Endothelial cell of umbilical vein (primary cell): ENCODE data around the gene SPON2. TPM values are rescaled to one million over a fixed set of nuclear protein-coding genes. Genes with fewer than 3 reads are reported as not detected.

Source experiments
- BruUV-seq: library from RNA; stranded (reverse); fragments of 400-500 nt; replicated peaks from 2 replicates; lab custom pipeline; 2021; lab: Mats Ljungman, UMichigan
- CTCF ChIA-PET: fragments of 300-600, 350-600 bp; sonication (Branson Sonifier 250); formaldehyde crosslinking; loops from one replicate; lab custom pipeline; 2021; ENCODE audit warnings: antibody characterized with exemption, inconsistent platforms; lab: Charles Lee
- POLR2A ChIA-PET: fragments of 300-600, 350-600 bp; sonication (Branson Sonifier 250); formaldehyde crosslinking; loops from one replicate; lab custom pipeline; 2021; ENCODE audit warnings: antibody characterized with exemption, inconsistent platforms; lab: Charles Lee
- DNase-seq: peaks from one replicate; pipeline ENCODE4 v3.0.0-alpha.2; 2011; ENCODE audit warnings: low read depth, low spot score
- FAIRE-seq: peaks from 2 replicates; lab custom pipeline; 2011; peaks lifted over from hg19 to GRCh38; lab: Jason Lieb, UNC
- H2AFZ ChIP-seq: 2 replicates; pipeline ENCODE4 v1.6.0; 2012; ENCODE audit warnings: low read depth, low read length, control low read depth, inconsistent platforms
- H3K27ac ChIP-seq: 2 replicates; pipeline ENCODE4 v1.5.1; 2011; ENCODE audit warnings: low read depth, mild to moderate bottlenecking, control low read depth, low read length, moderate library complexity; ENCODE audit not compliant: insufficient read depth
- H3K27me3 ChIP-seq, 2 experiments: 2 replicates each; pipeline versions ENCODE4 v1.6.0 to v1.6.1; 2011; ENCODE audit warnings: low read length in 2 of 2, mixed read lengths in 1 of 2; ENCODE audit not compliant: control insufficient read depth in 2 of 2, insufficient read depth in 2 of 2
- H3K36me3 ChIP-seq, 2 experiments: 2 replicates in 1 of 2; 3 replicates in 1 of 2; pipeline ENCODE4 v1.5.1; 2011; ENCODE audit warnings: low read length in 2 of 2, mild to moderate bottlenecking in 1 of 2, moderate library complexity in 1 of 2; ENCODE audit not compliant: control insufficient read depth in 2 of 2, insufficient read depth in 2 of 2; ENCODE audit errors: extremely low read depth in 1 of 2
- H3K4me1 ChIP-seq: 3 replicates; pipeline ENCODE4 v1.5.1; 2011; ENCODE audit warnings: mild to moderate bottlenecking, low read length; ENCODE audit not compliant: control insufficient read depth, insufficient read depth; ENCODE audit errors: extremely low read depth
- H3K4me2 ChIP-seq: 2 replicates; pipeline ENCODE4 v1.6.1; 2011; ENCODE audit warnings: low read length, control low read depth, mixed read lengths; ENCODE audit not compliant: insufficient read depth
- H3K4me3 ChIP-seq, 3 experiments: fragments of 200-600 bp in 1 of 3; sonication (generic), shearing (Covaris generic) in 1 of 3; replicated peaks in 1 of 3; 2 replicates each; pipeline ENCODE4 v1.5.1; 2011 to 2016; ENCODE audit warnings: control low read depth in 3 of 3, low read length in 3 of 3, mild to moderate bottlenecking in 2 of 3, inconsistent platforms in 1 of 3, low read depth in 1 of 3, moderate library complexity in 1 of 3; ENCODE audit not compliant: insufficient read depth in 1 of 3
- H3K79me2 ChIP-seq: 2 replicates; pipeline ENCODE4 v1.6.0; 2012; ENCODE audit warnings: low read length, inconsistent platforms; ENCODE audit not compliant: control insufficient read depth, insufficient read depth
- H3K9ac ChIP-seq: replicated peaks from 2 replicates; pipeline ENCODE3; 2011; ENCODE audit warnings: low read length, control low read depth; ENCODE audit not compliant: insufficient read depth; ENCODE audit errors: extremely low read depth
- H3K9me1 ChIP-seq: replicated peaks from 3 replicates; pipeline ENCODE4 v1.6.0; 2011; ENCODE audit warnings: mild to moderate bottlenecking, low read length; ENCODE audit not compliant: control insufficient read depth, insufficient read depth; ENCODE audit errors: extremely low read depth
- H3K9me3 ChIP-seq: replicated peaks from 2 replicates; pipeline ENCODE4 v1.5.1; 2012; ENCODE audit warnings: low read length, inconsistent platforms; ENCODE audit not compliant: control insufficient read depth, insufficient read depth
- H4K20me1 ChIP-seq: replicated peaks from 2 replicates; pipeline ENCODE3; 2011; ENCODE audit warnings: mild to moderate bottlenecking, low read length; ENCODE audit not compliant: control insufficient read depth, insufficient read depth; ENCODE audit errors: extremely low read depth
- CTCF ChIP-seq, 2 donors: IDR thresholded peaks; 1 replicate in 1 of 2; 2 replicates in 1 of 2; pipeline ENCODE4 v1.5.1; 2011; ENCODE audit warnings: low read length in 2 of 2, mild to moderate bottlenecking in 2 of 2, moderate library complexity in 2 of 2, control low read depth in 1 of 2, inconsistent platforms in 1 of 2, low read depth in 1 of 2; ENCODE audit not compliant: insufficient read depth in 1 of 2; ENCODE audit errors: extremely low read depth in 1 of 2
- EZH2 ChIP-seq: IDR thresholded peaks from 2 replicates; pipeline ENCODE4 v1.6.1; 2012; ENCODE audit warnings: borderline replicate concordance, low read depth, mild to moderate bottlenecking, moderate library complexity, low read length, inconsistent platforms; ENCODE audit not compliant: severe bottlenecking
- FOS ChIP-seq: IDR thresholded peaks from 2 replicates; pipeline ENCODE4 v1.6.1; 2011; ENCODE audit warnings: mild to moderate bottlenecking, low read length, moderate library complexity, borderline replicate concordance; ENCODE audit not compliant: insufficient read depth
- GATA2 ChIP-seq: IDR thresholded peaks from 2 replicates; pipeline ENCODE4 v1.7.0; 2011; ENCODE audit warnings: low read depth, mild to moderate bottlenecking, moderate library complexity, mixed read lengths, low read length; ENCODE audit not compliant: insufficient read length, insufficient read depth
- JUN ChIP-seq: IDR thresholded peaks from 2 replicates; pipeline ENCODE4 v1.6.1; 2011; ENCODE audit warnings: borderline replicate concordance, low read depth; ENCODE audit not compliant: insufficient read length, insufficient read depth
- MYC ChIP-seq: IDR thresholded peaks from one replicate; pipeline ENCODE4 v1.6.1; 2011; ENCODE audit warnings: mild to moderate bottlenecking, low read depth, low read length
- POLR2A ChIP-seq: IDR thresholded peaks from 2 replicates; pipeline ENCODE4 v1.6.1; 2012; ENCODE audit warnings: low read depth, mild to moderate bottlenecking, control low read depth, low read length
- POLR2AphosphoS5 ChIP-seq: IDR thresholded peaks from 2 replicates; pipeline ENCODE4 v1.6.1; 2012; ENCODE audit warnings: low read depth, mild to moderate bottlenecking, control low read depth, low read length, moderate library complexity; ENCODE audit not compliant: insufficient read depth
- dilution Hi-C: fragments of 300-500 bp; cut with MboI; formaldehyde crosslinking; loops from one replicate; pipeline ENCODE4 v1.15.0; 2019; ENCODE audit warnings: low sequenced_read_pairs; ENCODE audit not compliant: extremely low pct_ligation_motif_present
- intact Hi-C: fragments of 100-400 bp; cut with micrococcal nuclease; formaldehyde crosslinking; loops from one replicate; pipeline ENCODE4 v1.10.0; 2022
- polyA plus RNA-seq, 4 experiments: library from polyadenylated mRNA; depleted of rRNA in 3 of 4; stranded (reverse) in 3 of 4; unstranded in 1 of 4; fragments of >200 nt; gene quantifications; 2 replicates each; pipeline versions ENCODE4 v1.2.1 to v1.2.3, GENCODE V29; 2011 to 2012; ENCODE audit warnings: missing spikeins in 1 of 4
- total RNA-seq: library from RNA; stranded (reverse); gene quantifications from 2 replicates; pipeline ENCODE4 v1.2.3, GENCODE V29; 2021
- TF ChIP-seq, protein P1 (sequence below): IDR thresholded peaks from 2 replicates; pipeline ENCODE4 v1.6.1; 2011; ENCODE audit not compliant: insufficient read depth, insufficient read length

The SPON2 gene
- total and polyA plus RNA-seq, 2 donors (not counting 3 experiments of a cell fraction or from before 2014, with no cell fraction given) = 0.04 TPM; not detected in 1

DNA sequence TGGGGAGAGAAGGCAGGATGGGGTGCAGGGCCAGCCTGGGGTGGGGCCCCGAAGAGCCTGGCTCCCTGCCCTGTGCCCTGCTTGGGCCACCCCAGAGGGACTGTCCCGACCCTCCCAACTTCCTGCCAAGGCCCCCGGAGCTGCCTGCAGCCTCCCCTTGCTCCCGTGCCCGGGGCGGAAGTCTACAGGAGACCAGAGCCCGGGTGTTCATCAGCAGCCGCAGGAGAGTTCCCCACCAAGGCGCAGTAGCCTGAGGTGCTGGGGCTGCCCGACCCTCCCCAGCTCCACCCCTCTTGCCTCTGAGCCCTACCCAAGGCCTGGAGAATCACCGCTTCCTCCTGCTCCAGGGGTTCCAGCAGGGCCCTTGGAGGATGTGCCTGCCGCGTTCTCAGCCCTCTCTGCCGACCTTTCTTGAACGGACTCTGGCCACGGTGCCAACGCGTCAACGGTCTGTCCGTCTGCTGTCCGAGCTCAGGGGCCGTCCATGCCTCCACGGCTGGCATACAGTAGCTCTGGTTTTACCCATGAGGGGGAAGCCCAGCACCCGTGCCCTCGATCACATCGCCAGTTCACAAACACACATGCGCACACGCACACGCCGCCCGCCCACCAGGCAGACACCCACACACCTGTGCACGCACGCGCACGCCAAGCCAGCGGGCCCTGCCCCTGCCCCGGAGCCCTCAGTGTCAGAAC lies 36.0 kb upstream of the SPON2 start:
- CTCF ChIA-PET = no interaction called here
- Histone ChIP-seq H3K4me3 (no peak overlapping the region), H3K27me3 (no peaks in the 10 kb centered on the region), H4K20me1 (no peaks in the 10 kb centered on the region), H3K4me2 (no peak overlapping the region), H3K4me1 (no peaks in the 10 kb centered on the region), H3K9me1 (no peaks in the 10 kb centered on the region), H3K9ac (no peak overlapping the region), H3K36me3 (peaks cover 5 to 9% of the 10 kb centered on the region in 2 experiments), H3K27ac (no peak overlapping the region), H3K9me3 (no peaks in the 10 kb centered on the region), H2AFZ (no peak overlapping the region), H3K79me2 (no peaks in the 10 kb centered on the region)
- no peak for FAIRE-seq
- dilution Hi-C loops (no loop called here), intact Hi-C loops (no loop called here)
- POLR2A ChIA-PET = no interaction called here
- TF ChIP-seq EZH2 = no peak
- TF ChIP-seq GATA2 = no peak
- TF ChIP-seq POLR2AphosphoS5 = no peak
- no peak for TF ChIP-seq FOS
- no peak for TF ChIP-seq CTCF (IDR thresholded peaks at IDR 0.05; ENCODE audit: extremely low read depth in 1 of 2, insufficient read depth in 1 of 2, low read depth in 1 of 2, low read length in 2 of 2)
- TF ChIP-seq POLR2A = no peak
- no peak for TF ChIP-seq MYC
- TF ChIP-seq JUN = no peak
- TF ChIP-seq, protein P1, sequence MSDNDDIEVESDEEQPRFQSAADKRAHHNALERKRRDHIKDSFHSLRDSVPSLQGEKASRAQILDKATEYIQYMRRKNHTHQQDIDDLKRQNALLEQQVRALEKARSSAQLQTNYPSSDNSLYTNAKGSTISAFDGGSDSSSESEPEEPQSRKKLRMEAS = no peak
- no TSS peak for BruUV-seq
- no peak for DNase-seq
